OCI-LY7 (cell line): Measurements from ENCODE around the gene HLCS. TPM values are rescaled to one million over a fixed set of nuclear protein-coding genes. Genes with fewer than 3 reads are reported as not detected.

Experiments used
- BruUV-seq: library from RNA; stranded (reverse); fragments of 400-500 nt; replicated peaks from 2 replicates; lab custom pipeline; 2021; lab: Mats Ljungman, UMichigan
- CTCF ChIA-PET: fragments of 300-600 bp; sonication (Branson Sonifier 250); formaldehyde crosslinking; loops from one replicate; lab custom pipeline; 2022; ENCODE audit warnings: antibody characterized with exemption; ENCODE audit not compliant: unreplicated experiment; lab: Charles Lee
- POLR2A ChIA-PET: fragments of 300-600 bp; sonication (Branson Sonifier 250); formaldehyde crosslinking; loops from one replicate; lab custom pipeline; 2022; ENCODE audit warnings: antibody characterized with exemption; lab: Charles Lee
- DNase-seq: peaks from one replicate; pipeline ENCODE4 v3.0.0-alpha.2; 2015; ENCODE audit warnings: low spot score
- H2AFZ ChIP-seq: fragments of 200-600 bp; sonication (generic), shearing (Covaris generic); 2 replicates; pipeline ENCODE4 v1.6.1; 2014; ENCODE audit warnings: mild to moderate bottlenecking, antibody characterized with exemption, low read length, moderate library complexity
- H3K27ac ChIP-seq: fragments of 200-600 bp; sonication (generic); 2 replicates; pipeline ENCODE4 v1.5.1; 2014; ENCODE audit warnings: mixed run types, low read depth, mild to moderate bottlenecking, moderate library complexity, low read length, inconsistent platforms; ENCODE audit not compliant: poor library complexity, severe bottlenecking
- H3K36me3 ChIP-seq: fragments of 200-600 bp; sonication (generic); 2 replicates; pipeline ENCODE4 v1.6.1; 2014; ENCODE audit warnings: mild to moderate bottlenecking, antibody characterized with exemption, low read length, moderate library complexity, mixed read lengths; ENCODE audit not compliant: insufficient read depth
- H3K4me1 ChIP-seq: fragments of 200-600 bp; sonication (generic); 2 replicates; pipeline ENCODE4 v1.5.1; 2014; ENCODE audit warnings: mild to moderate bottlenecking, low read length; ENCODE audit not compliant: insufficient read depth, poor library complexity, severe bottlenecking
- H3K4me2 ChIP-seq: fragments of 200-600 bp; sonication (generic); 2 replicates; pipeline ENCODE4 v1.6.1; 2014; ENCODE audit warnings: mild to moderate bottlenecking, low read length
- H3K4me3 ChIP-seq: fragments of 200-600 bp; sonication (generic); 2 replicates; pipeline ENCODE4 v1.5.1; 2014; ENCODE audit warnings: mild to moderate bottlenecking, low read depth, low read length; ENCODE audit not compliant: poor library complexity, severe bottlenecking
- H3K79me2 ChIP-seq: fragments of 200-600 bp; sonication (generic); 2 replicates; pipeline ENCODE4 v1.6.1; 2016; ENCODE audit warnings: low read depth, mild to moderate bottlenecking, low read length, moderate library complexity, mixed read lengths; ENCODE audit not compliant: insufficient read depth
- H3K9me2 ChIP-seq: fragments of 200-600 bp; sonication (generic); 2 replicates; pipeline ENCODE4 v1.6.1; 2016; ENCODE audit warnings: mild to moderate bottlenecking, low read length, mixed read lengths; ENCODE audit not compliant: insufficient read depth
- H3K9me3 ChIP-seq: fragments of 200-600 bp; sonication (generic); 2 replicates; pipeline ENCODE4 v1.6.1; 2014; ENCODE audit warnings: mild to moderate bottlenecking, mixed run types, low read length, mixed read lengths
- H4K20me1 ChIP-seq: fragments of 200-600 bp; sonication (generic); 2 replicates; pipeline ENCODE4 v1.6.1; 2014; ENCODE audit warnings: mild to moderate bottlenecking, antibody characterized with exemption, low read length, moderate library complexity, mixed read lengths; ENCODE audit not compliant: insufficient read depth
- CTCF ChIP-seq: fragments of 200-600 bp; sonication (generic); conservative IDR thresholded peaks from 2 replicates; pipeline ENCODE4 v1.5.1; 2014; ENCODE audit warnings: mild to moderate bottlenecking, antibody characterized with exemption, low read length, moderate library complexity, mixed read lengths
- EZH2phosphoT487 ChIP-seq: fragments of 200-600 bp; sonication (generic); IDR thresholded peaks from 2 replicates; pipeline ENCODE4 v1.6.1; 2018; ENCODE audit warnings: low read depth, borderline replicate concordance, mild to moderate bottlenecking, mixed run types, antibody characterized with exemption, low read length, moderate library complexity, mixed read lengths
- intact Hi-C: fragments of 100-400 bp; cut with micrococcal nuclease; formaldehyde crosslinking; loops from one replicate; pipeline ENCODE4 v1.10.0; 2022; ENCODE audit not compliant: unreplicated experiment
- total RNA-seq, 2 experiments: library from RNA; depleted of rRNA in 1 of 2; stranded (reverse); fragments of >200 nt in 1 of 2; shearing (Covaris generic) in 1 of 2; gene quantifications; 2 replicates each; pipeline ENCODE4 v1.2.3, GENCODE V29; 2014 to 2022

The HLCS gene
- total RNA-seq, 2 experiments from 2014 or later = 12.0 to 20.9 TPM

DNA sequence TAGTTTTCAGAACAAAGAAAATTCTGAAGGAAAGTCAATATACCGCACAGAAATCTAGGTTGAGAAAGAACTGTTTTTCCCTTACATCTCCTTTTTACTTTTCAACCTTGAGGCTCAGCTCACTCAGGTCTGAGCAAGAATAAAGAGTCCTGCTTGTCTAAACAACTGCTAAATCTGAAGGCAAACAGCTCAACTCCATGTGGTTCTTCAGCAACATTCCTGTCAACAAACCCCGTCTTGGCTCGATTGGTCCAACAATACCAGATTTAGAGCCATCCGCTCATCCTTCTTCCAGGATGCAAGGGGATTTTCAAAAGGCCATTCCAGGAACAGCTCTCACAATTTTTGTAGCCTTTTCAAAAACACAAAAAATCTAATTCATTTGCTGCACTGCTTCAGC is 119.8 kb downstream of the HLCS start:
- Histone ChIP-seq H2AFZ (no peak overlapping the region), H3K4me3 (no peak overlapping the region), H3K9me3 (no peaks in the 10 kb centered on the region), H3K79me2 (no peaks in the 10 kb centered on the region), H3K36me3 (no peaks in the 10 kb centered on the region), H3K4me1 (no peaks in the 10 kb centered on the region), H4K20me1 (no peaks in the 10 kb centered on the region), H3K27ac (no peak overlapping the region), H3K4me2 (no peak overlapping the region), H3K9me2 (no peaks in the 10 kb centered on the region)
- ChIA-PET POLR2A (no interaction called here), CTCF (no interaction called here)
- intact Hi-C loops = no loop called here
- DNase-seq = no peak
- TF ChIP-seq CTCF = no peak
- no peak for TF ChIP-seq EZH2phosphoT487
- BruUV-seq = no TSS peak

GRCh38 chr21:36845790-36846189 is 120.7 kb downstream of the HLCS start:
- no peak overlapping the region for H2AFZ ChIP-seq
- DNase-seq = no peak
- intact Hi-C loops = no loop called here
- ChIA-PET CTCF (interaction anchor here (0.6 kb wide), 1 partner anchor 600 kb away, joined by 3 read pairs; no protein-coding TSS in a partner anchor), POLR2A (interaction anchor here (0.7 kb wide), 1 partner anchor 18 kb away, joined by 4 read pairs; no protein-coding TSS in a partner anchor)
- no peaks in the 10 kb centered on the region for H3K36me3 ChIP-seq
- H3K27ac ChIP-seq = no peak overlapping the region
- no peaks in the 10 kb centered on the region for H3K4me1 ChIP-seq
- H3K4me2 ChIP-seq = no peak overlapping the region
- H3K9me3 ChIP-seq = no peaks in the 10 kb centered on the region
- H4K20me1 ChIP-seq = no peaks in the 10 kb centered on the region
- no peak overlapping the region for H3K4me3 ChIP-seq
- BruUV-seq = no TSS peak
- no peaks in the 10 kb centered on the region for H3K9me2 ChIP-seq
- TF ChIP-seq CTCF (no peak), EZH2phosphoT487 (no peak)
- no peaks in the 10 kb centered on the region for H3K79me2 ChIP-seq

- Histone ChIP-seq H3K9me3 (no peaks in the 10 kb centered on the region), H3K27ac (no peak overlapping the region), H4K20me1 (no peaks in the 10 kb centered on the region), H3K79me2 (no peaks in the 10 kb centered on the region), H2AFZ (no peak overlapping the region), H3K4me3 (no peak overlapping the region), H3K4me2 (no peak overlapping the region), H3K9me2 (no peaks in the 10 kb centered on the region), H3K36me3 (no peaks in the 10 kb centered on the region), H3K4me1 (no peaks in the 10 kb centered on the region)
- no peak for DNase-seq
- no TSS peak for BruUV-seq
- intact Hi-C loops = no loop called here
- ChIA-PET CTCF (no interaction called here), POLR2A (interaction anchor here (0.7 kb wide), 1 partner anchor 18 kb away, joined by 4 read pairs; no protein-coding TSS in a partner anchor)
- TF ChIP-seq CTCF = no peak
- TF ChIP-seq EZH2phosphoT487 = no peak
These were observed 121.4 kb downstream of the HLCS start for GRCh38 chr21:36845070-36845469.
